Muscle of back (tissue), 11 donors: ENCODE results near the gene LDB2. TPM values are rescaled to one million over a fixed set of nuclear protein-coding genes. Genes with fewer than 3 reads are reported as not detected.
A peak's percentile ranks its signal among the peaks of the same experiment; 100 is the strongest.
"Not testable (repeated sequence)": the region's sequence is repeated elsewhere in the genome, so short reads cannot be mapped to it uniquely, and the experiment has no call there.

Source experiments
- DNase-seq, 3 donors: peaks; one replicate each; pipeline versions ENCODE4 v3.0.0 to v3.0.0-alpha.2; 2013
- polyA plus RNA-seq, 10 donors: library from polyadenylated mRNA; unstranded; fragments of 120-200 nt; gene quantifications; one replicate each; pipeline ENCODE4 v1.2.1, GENCODE V29; 2013; ENCODE audit not compliant: insufficient read length in 10 of 10

LDB2 gene
- polyA plus RNA-seq, 10 donors = 32.1 to 62.9 (median 45.8) TPM

DNA sequence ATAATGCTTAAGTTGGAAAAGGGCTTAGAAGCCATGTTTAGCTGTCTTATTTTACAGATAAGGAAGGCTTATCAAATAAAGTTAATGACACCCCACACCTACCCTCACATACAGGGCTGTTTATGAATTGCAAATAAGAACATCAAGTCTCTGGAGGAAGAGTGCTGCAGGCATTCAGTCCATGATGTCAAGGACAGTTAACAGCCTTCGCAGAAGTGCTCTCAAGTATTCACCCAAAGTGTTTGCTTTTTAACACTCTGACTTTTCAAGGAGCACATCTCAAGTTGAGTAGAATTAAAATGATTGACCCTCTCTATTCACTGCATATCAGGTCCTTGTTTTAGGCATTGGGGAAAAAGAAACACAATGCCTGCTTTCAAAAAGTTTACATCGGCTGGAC, 328.7 kb downstream of the LDB2 start:
- DNase-seq = no peak

DNA sequence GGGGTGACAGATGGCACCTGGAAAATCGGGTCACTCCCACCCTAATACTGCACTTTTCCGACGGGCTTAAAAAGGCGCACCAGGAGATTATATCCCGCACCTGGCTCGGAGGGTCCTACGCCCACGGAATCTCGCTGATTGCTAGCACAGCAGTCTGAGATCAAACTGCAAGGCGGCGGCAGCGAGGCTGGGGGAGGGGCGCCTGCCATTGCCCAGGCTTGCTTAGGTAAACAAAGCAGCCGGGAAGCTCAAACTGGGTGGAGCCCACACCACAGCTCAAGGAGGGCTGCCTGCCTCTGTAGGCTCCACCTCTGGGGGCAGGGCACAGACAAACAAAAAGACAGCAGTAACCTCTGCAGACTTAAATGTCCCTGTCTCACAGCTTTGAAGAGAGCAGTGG, 341.1 kb downstream of the LDB2 start:
- not testable (repeated sequence) for DNase-seq

DNA sequence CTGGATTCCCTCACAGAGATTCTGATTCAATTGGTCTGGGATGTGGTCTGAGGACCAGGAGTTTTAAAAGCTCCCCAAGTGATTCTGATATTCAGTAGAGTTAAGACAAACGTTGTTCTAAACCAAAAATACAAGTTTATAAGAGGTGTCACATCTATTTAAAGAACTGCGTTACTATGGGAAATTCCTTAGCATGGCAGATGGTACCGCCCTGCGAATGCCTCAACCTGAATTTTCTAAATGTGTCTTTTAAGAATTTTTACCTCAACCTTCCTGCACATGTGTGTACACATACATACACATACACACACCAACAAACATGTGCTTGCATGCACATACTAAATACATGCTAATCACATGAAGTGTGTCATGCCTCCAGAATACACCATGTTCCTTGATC, 343.3 kb downstream of the LDB2 start:
- no peak for DNase-seq

- DNase-seq = no peak
Measured at GRCh38 chr4:16550531-16550930, 347.9 kb downstream of the LDB2 start.

- DNase-seq = no peak
Measured at GRCh38 chr4:16545656-16546055, 352.8 kb downstream of the LDB2 start.

DNA sequence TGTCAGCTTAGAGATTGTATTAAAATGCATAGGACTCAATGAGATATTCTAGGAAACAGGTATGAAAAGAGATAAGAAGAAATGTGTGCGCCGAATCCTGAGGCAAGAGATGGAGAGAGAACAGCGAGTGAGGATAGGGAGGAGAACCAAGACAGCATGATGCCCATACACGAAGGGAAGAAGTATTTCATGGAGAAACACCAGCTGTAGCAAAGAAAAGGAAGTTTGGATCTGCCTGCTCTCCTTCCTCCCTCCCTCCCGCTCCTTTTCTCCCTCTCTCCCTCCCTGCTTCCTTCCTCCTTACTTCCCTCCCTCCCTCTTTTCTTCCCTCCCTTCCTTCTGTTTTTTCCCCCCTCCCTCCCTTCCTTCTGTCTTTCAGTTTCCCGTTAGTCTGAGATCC, 353.6 kb downstream of the LDB2 start:
- no peak for DNase-seq

DNA sequence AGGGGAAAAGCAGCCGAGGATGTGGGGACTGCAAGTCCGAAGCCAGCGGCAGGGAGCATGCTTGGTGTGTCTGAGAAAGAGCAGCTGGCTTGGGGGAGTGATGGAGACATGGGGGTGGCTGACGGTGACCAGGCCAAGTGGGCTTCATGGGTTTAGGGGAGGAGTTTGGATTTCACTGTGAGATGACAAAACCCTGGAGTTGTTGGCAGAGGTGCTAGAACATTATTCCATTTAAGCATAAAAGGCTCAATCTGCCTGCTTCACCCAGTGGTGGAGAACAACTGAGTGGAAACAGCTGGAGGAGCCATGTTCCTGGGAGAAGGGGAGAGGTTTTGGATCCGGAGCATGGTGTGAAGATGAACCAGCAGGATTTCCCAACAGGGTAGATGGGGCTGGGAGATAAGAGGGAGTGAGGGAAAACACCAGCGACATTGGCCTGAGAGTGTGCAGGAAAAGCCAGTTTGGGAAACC, 354.2 kb downstream of the LDB2 start:
- DNase-seq = no peak

GRCh38 chr4:16537926-16538325, 360.5 kb downstream of the LDB2 start:
- DNase-seq = no peak

DNA sequence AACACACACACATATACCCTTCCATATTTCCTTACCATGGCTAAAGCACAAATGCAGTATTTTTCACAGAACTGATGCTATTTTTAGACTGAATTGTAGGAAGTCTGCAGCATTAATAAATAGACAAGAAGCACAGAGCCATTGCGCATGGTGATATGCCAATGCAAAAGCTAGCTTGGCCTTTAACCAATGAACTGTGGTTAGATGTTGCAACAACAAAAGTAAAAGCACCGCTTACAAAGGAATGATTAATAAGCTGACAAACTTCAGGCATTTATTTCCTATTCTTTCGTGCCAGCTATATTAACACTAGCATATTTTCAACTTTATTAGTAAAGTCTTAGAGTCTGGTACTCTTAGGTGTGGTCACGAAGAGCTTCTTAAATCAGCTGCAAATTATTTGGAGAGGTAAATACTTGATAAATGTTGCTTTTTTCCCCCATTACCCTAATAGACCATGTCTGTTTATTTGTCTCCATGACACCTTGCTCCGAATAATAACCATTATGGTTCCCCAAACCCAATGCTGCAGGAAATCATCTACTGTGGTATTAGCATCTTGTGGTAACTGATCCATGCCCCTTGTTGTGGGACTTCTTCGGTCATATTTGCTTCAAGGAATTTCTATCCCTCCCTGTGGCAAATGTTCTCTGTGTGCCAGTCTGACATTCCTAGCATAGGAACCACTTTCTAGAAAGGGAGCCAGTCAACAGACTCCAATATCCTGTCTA, 366.0 kb downstream of the LDB2 start:
- DNase-seq = peak in 2 of 3 donors; percentile 26 to 72

GRCh38 chr4:16530688-16531635, 367.5 kb downstream of the LDB2 start:
- DNase-seq = no peak

- DNase-seq = peak; percentile 38 to 73 (median 52)
Measured at GRCh38 chr4:16524911-16525554, 373.4 kb downstream of the LDB2 start.

GRCh38 chr4:16524406-16524805, 374.0 kb downstream of the LDB2 start:
- DNase-seq = no peak

GRCh38 chr4:16523526-16523925, 374.9 kb downstream of the LDB2 start:
- DNase-seq = not testable (repeated sequence)

DNA sequence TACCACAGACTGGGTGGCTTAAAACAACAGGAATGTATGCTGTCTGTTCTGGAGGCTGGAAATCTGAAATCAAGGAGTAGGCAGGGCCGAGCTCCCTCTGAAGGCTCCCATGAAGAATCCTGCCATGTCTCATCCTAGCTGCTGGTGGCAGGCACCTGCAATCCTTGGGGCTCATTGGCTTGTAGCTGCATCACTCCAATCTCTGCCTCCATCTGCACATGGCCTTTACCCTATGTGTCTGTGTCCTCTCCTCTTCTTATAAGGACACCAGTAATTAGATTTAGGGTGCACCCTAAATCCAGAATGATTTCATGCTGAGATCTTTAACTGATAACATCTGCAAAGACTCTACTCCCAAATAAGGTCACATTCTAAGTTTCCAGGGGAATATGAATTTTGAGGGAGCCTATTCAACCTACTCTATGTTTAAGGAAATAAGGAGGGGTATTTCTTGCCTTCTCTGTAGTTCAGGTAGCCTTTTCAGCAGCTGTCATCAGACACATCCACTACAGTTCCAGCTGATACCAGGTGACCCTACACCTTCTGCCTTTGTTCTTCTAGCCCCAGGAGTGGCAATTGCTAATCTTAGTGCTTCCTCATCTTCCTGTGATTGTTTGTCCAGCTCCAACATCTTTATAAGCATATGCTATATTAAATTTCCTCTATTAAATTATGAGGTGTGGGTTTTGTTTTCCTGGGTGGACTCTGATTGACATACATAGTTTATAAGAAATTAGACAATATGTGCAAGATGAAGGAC, 377.1 kb downstream of the LDB2 start:
- no peak for DNase-seq

- DNase-seq = peak; percentile 51 to 64 (median 63)
Measured at GRCh38 chr4:16516796-16517439, 381.5 kb downstream of the LDB2 start.

DNA sequence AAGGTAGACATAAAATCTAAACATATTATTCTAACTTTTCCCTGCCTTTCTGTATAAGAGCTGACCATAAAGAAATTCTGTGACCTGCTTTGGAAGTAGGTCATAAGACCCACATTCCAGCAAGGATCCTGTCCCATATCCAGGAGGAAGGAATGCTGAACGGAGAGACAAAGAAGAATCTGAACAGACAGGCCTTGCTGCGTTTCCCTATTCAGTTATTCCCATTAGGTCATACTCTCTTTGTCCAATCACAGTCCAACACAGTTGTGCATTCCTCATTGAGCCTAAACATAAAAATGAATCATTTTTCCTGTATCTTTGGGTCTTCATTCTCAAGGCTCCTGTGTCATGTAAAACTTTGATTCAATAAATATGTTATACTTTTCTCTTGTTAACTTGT, 384.6 kb downstream of the LDB2 start:
- DNase-seq = no peak

GRCh38 chr4:16508968-16509367, 389.5 kb downstream of the LDB2 start:
- no peak for DNase-seq

DNA sequence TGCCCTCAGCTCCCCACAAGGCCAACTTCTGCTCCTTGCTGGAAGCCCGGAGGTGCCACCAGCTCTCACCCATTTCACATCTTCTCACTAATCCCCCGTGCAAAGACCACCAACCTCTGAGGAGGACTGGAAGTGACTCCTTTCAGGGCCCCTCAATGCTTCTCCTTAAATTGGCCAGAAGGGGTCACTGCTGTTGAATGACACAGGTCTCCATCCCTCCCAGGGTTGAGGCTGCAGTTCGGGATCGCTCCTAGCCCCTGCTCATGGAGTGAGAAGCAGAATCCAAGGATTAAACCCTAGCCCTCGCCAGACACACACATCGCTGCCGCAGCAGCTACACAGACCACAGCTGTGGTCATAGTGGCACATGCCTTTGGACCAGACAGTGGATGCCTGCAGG, 392.7 kb downstream of the LDB2 start:
- DNase-seq = no peak

DNA sequence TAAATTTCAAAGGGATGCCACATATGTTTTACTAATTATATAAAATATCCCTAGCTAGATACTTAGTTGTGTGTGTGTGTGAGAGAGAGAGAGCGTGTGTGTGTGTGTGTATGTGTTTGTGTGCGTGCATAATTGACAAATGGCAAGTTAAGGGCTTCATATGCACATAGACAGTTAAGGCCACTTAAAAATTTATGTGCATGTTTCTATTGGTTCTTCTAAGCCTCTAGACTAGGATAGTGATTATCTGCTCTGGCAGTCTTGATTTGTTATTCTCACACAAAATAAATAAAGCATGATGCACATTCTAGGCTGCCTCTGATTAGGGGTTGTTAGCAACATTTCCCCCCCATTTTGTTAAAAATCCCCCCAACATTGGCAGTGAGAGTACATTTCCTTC, 393.2 kb downstream of the LDB2 start:
- no peak for DNase-seq

- peak in 1 of 3 donors; percentile 42 for DNase-seq
Measured at GRCh38 chr4:16503421-16504100, 394.9 kb downstream of the LDB2 start.
